Motor neuron (in vitro differentiated cells): ENCODE data around the gene CHAT. TPM values are rescaled to one million over a fixed set of nuclear protein-coding genes. Genes with fewer than 3 reads are reported as not detected.

ENCODE experiments used
- ATAC-seq, 8 experiments: fragments of 200-7000 bp; cut with Tn5 transposase; replicated peaks in 6 of 8; 2 replicates each; pipeline ENCODE4 v1.8.0; 2021; ENCODE audit warnings: mild to moderate bottlenecking in 8 of 8, moderate library complexity in 8 of 8
- H3K27ac ChIP-seq, 2 donors: fragments of 250-450 bp; sonication (Bioruptor Pico); 2 replicates each; pipeline ENCODE4 v1.9.0; 2021; ENCODE audit warnings: antibody characterized with exemption in 2 of 2, mild to moderate bottlenecking in 2 of 2, moderate library complexity in 1 of 2
- H3K4me1 ChIP-seq, 2 donors: fragments of 250-450 bp; sonication (Bioruptor Pico); replicated peaks in 1 of 2; 2 replicates each; pipeline ENCODE4 v1.6.1; 2021; ENCODE audit warnings: antibody characterized with exemption in 2 of 2, mild to moderate bottlenecking in 2 of 2, moderate library complexity in 1 of 2
- H3K4me3 ChIP-seq, 5 donors: fragments of 250-450 bp; sonication (Bioruptor Pico); 2 replicates each; pipeline ENCODE4 v1.9.0; 2021; ENCODE audit warnings: antibody characterized with exemption in 5 of 5, mild to moderate bottlenecking in 5 of 5, moderate library complexity in 4 of 5
- WGBS, 10 experiments: fragments of 450-650 bp; shearing (Covaris generic); methylation state at CpG; one replicate each; pipeline ENCODE4 v1.0.0; 2022; 5-methylcytosine and 5-hydroxymethylcytosine counted together
- in situ Hi-C, 9 experiments: fragments of 400-800 bp; cut with MboI; loops; one replicate each; pipeline ENCODE4 v1.15.0; 2021; ENCODE audit warnings: low sequenced_read_pairs in 9 of 9, low pct_unique_long_range_greater_than_20kb in 2 of 9; ENCODE audit not compliant: unreplicated experiment in 9 of 9
- total RNA-seq, 8 experiments: library from RNA; unstranded; fragments of 300-600 nt; gene quantifications; 2 replicates each; pipeline versions ENCODE4 v1.2.3 to v1.2.4, GENCODE V29; 2022

The CHAT gene
- total RNA-seq, 8 experiments from 2014 or later = 2.4 to 6.5 (median 3.8) TPM; not detected in 3

DNA sequence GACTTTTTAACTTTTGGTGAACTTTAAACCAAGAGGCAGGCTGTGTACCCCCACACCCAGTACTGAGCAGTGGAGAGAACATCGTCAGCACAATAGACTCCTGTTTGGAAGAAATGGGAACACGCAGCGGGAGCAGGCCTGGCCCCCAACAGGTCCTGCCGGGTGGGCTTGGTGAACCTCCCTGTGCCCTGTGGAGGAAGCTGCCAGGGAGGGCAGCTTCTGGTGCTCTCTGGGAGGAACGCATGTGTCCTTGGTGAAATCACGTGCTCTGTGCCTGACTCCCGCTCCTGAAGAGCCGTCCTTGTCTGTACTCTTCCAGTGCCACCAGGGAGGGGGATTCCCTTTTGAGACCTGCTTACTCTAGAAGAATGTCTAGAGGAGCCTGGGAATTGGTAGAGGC, 31.6 kb downstream of the CHAT start:
- no peak overlapping the region for H3K4me3 ChIP-seq
- H3K27ac ChIP-seq = no peak overlapping the region
- in situ Hi-C loops = no loop called here
- no peak for ATAC-seq
- H3K4me1 ChIP-seq = peaks cover 3 to 33% of the 10 kb centered on the region in 2 donors
- 67 to 100% (median 76%) methylated on average over 1 to 6 of the region's 8 CpGs; no CpG with 5 or more reads in 6 of the 10 experiments for WGBS, 10 experiments

DNA sequence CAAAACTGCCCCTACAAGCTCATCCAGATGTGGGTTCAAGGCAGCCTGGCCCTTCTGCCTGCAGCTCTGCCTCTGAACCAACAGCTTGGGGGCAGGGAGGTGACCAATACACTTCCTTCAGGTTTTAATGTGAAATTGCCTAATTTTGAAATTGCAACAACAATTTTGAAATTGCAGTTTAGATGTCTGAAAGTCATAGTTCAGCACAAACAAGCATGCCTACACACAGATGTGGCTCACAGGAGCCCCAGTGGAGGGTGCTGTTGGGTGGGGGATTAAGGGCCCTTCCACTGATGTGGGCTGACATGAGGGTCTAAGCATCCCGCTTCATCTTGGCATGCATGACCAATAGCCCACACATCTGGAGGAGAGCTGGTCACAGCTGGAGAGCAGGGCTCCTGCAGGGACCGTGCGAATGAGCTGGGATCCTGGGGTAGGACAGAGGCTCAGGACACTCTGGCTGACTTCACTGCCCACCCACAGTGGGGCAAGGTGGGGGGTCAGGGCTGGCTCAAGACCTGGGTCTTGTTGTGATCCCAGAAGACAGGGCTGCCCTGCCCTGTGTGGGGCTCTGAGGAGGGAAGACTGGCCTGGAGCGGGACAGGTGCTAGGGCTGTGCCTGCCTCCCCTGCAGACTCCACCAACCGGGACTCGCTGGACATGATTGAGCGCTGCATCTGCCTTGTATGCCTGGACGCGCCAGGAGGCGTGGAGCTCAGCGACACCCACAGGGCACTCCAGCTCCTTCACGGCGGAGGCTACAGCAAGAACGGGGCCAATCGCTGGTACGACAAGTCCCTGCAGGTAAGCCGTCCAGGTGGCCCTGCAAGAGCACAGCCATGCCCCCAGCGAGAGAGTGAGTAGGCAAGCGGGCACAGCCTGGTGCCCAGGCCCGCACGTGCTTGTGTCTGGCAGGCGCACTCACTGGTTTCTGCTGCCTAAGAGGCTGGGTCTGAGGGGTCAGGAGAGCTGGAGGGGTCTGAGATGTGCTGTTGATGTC, 32.3 kb downstream of the CHAT start:
- 40 to 87% (median 73%) methylated on average over 2 to 4 of the region's 22 CpGs; no CpG with 5 or more reads in 7 of the 10 experiments for WGBS, 10 experiments
- peaks cover 3 to 33% of the 10 kb centered on the region in 2 donors for H3K4me1 ChIP-seq
- in situ Hi-C loops = no loop called here
- H3K27ac ChIP-seq = no peak overlapping the region
- no peak overlapping the region for H3K4me3 ChIP-seq
- no peak for ATAC-seq

DNA sequence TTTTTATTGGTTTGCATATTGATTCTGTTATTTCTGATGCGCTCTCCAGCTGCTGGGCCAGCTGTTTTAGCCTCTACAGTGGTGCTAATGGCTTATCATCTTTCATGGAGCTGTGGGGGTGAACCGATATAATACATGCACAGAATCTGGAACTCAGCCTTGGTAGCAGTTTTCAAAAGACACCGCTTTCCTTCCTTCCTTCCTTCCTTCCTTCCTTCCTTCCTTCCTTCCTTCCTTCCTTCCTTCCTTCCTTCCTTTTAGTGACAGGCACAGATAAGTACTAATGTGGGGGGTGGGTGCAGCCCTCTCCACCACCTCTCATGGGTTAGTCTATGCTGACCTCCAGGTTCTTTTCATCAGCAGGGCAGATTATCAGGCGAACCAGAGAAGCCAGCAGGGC, 33.7 kb downstream of the CHAT start:
- 0 to 100% (median 29%) methylated on average over 1 to 2 of the region's 4 CpGs; no CpG with 5 or more reads in 3 of the 10 experiments for WGBS, 10 experiments
- H3K4me1 ChIP-seq = peaks cover 0 to 26% of the 10 kb centered on the region in 2 donors
- no peak for ATAC-seq
- in situ Hi-C loops = no loop called here
- H3K4me3 ChIP-seq = no peak overlapping the region
- no peak overlapping the region for H3K27ac ChIP-seq

DNA sequence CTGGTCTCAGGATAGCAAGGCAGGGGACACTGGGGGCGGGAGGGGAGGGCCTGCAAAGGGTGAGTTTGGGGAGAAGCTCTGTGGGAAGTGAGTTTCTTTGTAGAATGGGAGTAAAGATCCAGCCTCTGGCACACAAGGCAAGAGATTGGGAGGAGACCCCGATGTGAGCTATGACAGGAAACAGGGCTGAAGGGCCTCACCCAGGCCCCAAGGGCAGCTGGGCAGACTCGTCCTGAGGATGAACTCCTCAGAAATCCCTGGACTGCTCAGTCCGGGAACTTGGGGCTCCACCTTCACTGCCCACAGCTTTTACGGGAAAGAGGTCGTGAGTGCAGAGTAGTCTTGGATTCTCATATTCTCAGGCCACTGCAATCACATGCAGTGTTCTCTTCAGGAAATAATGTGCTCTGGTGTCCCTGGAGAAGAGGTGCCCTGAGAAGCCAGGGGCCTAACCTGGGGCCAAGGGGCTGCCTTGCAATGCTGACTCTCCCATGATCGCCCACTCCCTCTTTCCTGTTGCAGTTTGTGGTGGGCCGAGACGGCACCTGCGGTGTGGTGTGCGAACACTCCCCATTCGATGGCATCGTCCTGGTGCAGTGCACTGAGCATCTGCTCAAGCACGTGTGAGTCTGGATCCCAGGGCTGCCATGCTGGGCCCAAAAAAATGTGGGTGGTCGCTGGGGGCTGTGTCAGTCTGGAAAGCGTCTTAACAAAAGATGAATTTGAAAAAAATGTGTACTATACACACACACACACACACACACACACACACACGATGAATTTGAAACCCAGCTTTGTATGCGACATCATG, 34.4 kb downstream of the CHAT start:
- in situ Hi-C loops = no loop called here
- WGBS, 10 experiments = 65 to 100% (median 77%) methylated on average over 1 to 10 of the region's 18 CpGs; no CpG with 5 or more reads in 5 of the 10 experiments
- peak in 3 of 8 experiments; percentile 64 to 75 (median 73) for ATAC-seq
- Histone ChIP-seq H3K27ac (no peak overlapping the region), H3K4me3 (no peak overlapping the region), H3K4me1 (peaks cover 0 to 26% of the 10 kb centered on the region in 2 donors)

DNA sequence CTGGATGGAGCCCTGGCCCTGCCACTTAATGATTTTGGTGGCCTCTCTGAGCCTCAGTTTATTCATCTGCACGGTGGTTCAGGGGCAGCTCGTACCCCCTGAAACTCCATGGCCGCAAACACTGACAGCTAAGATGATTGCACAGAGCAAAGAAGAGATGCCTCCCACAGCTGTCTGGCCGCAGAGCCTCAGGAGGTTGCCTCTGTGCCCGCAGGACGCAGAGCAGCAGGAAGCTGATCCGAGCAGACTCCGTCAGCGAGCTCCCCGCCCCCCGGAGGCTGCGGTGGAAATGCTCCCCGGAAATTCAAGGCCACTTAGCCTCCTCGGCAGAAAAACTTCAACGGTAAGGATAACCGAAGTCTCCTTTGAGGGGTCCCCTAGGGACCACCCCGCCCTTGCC, 35.5 kb downstream of the CHAT start:
- Histone ChIP-seq H3K27ac (no peak overlapping the region), H3K4me3 (no peak overlapping the region), H3K4me1 (peaks cover 0 to 26% of the 10 kb centered on the region in 2 donors)
- 0 to 40% (median 26%) methylated on average over 1 to 8 of the region's 17 CpGs; no CpG with 5 or more reads in 5 of the 10 experiments for WGBS, 10 experiments
- in situ Hi-C loops = no loop called here
- ATAC-seq = peak in 1 of 8 experiments; percentile 8

DNA sequence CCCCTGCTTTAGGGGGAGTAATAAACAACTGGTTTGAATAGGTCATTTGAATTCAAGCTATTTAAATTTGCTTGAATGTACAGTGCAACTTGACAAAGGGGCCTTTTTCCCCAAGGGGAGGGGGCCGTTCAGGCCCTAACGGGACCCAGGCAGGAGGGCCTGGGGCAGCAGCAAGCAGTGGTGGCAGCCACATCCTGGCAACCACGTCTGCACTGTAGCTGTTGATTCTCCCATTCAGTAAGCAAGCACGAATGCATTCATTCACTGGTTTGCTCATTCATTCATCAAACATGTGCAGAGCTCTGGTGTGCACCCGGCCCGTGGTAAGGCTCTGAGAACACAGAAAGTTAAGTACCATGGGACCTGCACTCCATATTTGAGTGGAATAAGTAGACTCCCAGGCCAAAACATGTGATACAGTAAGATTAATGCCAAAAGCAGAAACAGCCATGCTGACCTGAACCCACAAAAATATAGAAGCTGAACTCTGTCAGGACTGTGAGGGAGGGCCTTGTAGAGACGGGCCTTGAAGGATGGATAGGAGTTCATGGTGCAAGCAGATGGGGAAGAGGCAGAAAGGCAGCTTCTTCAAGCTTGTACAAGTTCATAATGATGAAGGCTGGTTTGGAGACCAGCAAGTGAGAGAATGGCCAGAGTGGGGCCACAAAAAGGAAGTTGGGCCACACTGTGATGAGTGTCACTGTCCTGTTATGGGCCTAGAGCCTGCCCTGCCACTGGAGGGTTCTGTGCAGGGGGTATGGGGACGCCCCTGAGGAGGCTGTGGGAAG, 36.3 kb downstream of the CHAT start:
- WGBS, 10 experiments = 0 to 100% (median 56%) methylated on average over 1 to 7 of the region's 8 CpGs; no CpG with 5 or more reads in 3 of the 10 experiments
- H3K27ac ChIP-seq = no peak overlapping the region
- in situ Hi-C loops = no loop called here
- no peak overlapping the region for H3K4me3 ChIP-seq
- ATAC-seq = no peak
- peaks cover 0 to 26% of the 10 kb centered on the region in 2 donors for H3K4me1 ChIP-seq

DNA sequence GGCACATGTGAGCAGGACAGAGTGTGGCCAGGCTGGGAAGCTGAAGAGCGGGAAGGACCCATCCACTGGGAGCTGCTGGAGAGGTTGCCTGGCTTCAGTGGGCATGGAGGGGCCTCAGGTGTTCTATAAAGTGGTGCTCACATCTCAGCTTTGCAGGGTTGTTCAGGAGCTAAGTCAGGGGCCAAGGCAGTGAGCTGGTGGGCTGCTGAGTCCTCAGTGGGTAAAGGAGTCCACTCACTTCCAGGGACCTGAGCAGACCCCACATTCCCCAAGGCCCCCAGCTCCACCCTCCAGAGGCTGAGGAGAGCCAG, 36.8 kb downstream of the CHAT start:
- Histone ChIP-seq H3K4me1 (peaks cover 0 to 26% of the 10 kb centered on the region in 2 donors), H3K4me3 (no peak overlapping the region), H3K27ac (no peak overlapping the region)
- no peak for ATAC-seq
- in situ Hi-C loops = no loop called here
- WGBS, 10 experiments = 40 to 100% (median 60%) methylated on average over 1 of the region's 1 CpG; no CpG with 5 or more reads in 7 of the 10 experiments

DNA sequence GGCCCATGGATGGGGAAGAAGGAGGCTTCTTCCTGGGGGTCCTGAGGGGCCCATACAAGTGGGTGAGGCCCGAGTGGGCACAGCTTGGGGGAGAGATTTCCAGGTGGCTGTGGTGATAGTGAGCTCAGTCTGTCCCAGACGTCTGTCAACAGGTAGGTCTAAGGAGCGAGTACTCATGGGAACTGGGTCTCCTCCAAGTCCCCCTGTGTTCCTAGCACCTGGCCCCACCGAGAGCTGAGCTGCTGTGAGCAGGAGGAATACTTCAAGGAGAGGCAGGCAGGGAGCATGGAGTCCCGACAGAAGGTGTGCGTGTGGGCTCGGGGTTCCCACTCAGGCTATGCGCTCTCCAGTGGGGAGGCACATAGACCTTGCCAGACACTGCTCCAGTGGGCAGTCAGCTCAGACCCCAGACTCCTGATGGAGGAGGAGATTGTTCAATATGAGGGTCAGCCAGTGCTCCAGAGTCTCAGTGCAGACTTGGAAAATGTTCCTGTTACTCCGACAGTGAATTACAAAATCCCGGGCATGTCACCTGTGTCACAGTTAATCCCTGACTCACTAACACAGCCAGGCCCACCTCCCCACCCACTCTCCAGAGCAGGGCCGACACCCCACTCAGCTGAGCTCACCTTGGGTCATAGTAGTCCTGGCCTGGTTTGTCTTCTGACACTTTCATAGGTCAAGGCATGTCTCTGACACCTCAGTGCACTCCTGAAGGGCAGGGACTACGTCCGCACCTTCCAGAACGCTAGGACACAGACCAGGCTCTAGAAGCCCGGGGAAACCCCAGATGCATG, 37.4 kb downstream of the CHAT start:
- 20 to 93% (median 74%) methylated on average over 1 to 8 of the region's 15 CpGs; no CpG with 5 or more reads in 4 of the 10 experiments for WGBS, 10 experiments
- no peak overlapping the region for H3K27ac ChIP-seq
- no peak for ATAC-seq
- in situ Hi-C loops = no loop called here
- peaks cover 0 to 26% of the 10 kb centered on the region in 2 donors for H3K4me1 ChIP-seq
- H3K4me3 ChIP-seq = no peak overlapping the region

DNA sequence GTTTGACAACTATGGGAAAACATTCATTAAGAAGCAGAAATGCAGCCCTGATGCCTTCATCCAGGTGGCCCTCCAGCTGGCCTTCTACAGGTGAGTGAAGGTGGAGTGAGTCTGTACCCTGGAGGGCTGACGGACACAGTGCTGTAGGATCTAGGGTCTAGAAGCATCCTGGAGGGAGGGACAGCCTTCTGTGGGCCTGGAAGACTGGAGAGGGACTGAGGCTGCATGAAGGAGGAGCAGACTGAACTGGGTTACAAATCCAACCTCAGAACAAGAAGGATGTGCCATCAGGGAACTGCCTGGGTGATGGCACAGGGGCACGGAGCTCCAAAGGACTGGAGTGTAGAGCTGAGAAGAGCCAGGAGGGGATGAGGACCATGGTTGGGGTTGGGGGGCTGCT, 38.1 kb downstream of the CHAT start:
- 0 to 100% (median 40%) methylated on average over 1 of the region's 2 CpGs; no CpG with 5 or more reads in 7 of the 10 experiments for WGBS, 10 experiments
- in situ Hi-C loops = no loop called here

DNA sequence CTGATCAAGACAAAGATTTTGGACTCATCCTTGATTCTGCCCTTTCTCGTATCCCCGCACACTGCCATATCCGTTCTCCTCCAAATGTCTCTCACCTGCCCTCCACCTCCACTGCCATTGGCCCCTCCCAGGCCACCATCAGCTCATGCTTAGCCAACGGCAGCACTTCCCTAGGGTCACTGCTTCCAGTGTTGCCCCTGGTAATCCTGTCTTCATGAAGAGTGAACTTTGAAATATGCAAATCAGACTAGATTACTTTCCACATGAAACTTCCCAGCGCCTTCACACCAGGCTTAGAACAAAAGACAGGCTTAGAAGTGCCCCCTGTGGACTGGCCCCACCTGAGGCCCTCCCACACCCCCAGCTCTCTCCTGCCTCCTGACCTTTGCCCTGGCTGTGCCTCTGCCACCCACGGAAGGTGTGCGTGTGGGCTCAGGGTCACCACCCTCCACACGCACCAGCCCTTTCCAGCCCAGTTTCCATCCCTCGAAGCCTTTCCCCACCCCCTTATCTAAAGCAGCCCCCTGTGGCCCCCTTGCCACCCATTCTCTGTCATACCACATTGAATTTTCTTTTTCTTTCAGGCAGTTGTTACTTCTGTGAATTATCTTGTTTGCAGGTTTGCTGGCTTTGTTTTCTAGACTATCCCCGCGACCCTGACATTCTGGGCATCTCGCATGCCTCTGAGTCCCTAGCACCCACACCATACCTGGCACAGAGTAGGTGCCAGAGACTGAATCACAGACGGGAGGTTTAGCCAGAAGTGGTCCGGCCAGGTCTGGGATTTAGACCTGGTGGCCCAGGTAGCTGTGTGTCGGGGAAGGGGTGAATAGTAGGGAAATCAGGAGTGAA, 38.8 kb downstream of the CHAT start:
- no peak for ATAC-seq

More for the DNA sequence above, 38.1 kb downstream of the CHAT start:
- H3K4me3 ChIP-seq = no peak overlapping the region
- no peak for ATAC-seq
- peaks cover 0 to 24% of the 10 kb centered on the region in 2 donors for H3K4me1 ChIP-seq
- H3K27ac ChIP-seq = no peak overlapping the region

DNA sequence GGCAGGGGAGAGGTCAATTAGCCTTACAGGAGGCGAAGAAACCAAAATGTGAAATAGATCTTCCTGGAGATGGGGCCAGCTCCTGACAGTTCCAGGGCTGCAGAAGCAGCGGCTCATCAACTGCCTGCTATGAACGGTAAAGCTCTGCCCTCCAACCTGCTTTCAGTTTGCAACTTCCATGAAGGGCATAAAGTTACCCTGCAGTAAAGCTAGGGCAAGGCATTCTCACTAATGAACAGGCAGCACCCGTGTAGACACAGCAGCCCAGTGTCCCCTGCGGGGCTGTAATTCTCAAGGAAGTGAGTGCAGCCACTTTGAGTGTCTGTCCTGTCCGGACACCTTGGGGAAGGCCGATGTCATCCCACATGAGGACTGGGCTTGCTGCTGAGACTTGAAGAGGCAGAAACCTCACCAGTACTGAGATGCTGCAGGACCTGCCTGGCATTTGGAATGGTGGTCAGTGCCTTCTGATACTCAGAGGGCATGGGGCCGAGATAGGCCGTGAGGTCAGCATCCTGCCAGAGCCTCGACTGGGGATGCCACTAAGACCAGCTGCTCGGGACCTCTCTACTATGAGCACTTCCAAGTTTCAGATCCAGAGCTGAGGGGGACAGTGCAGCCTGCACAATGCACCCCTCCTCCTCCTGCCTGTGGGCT, 39.6 kb downstream of the CHAT start:
- WGBS, 10 experiments = 45 to 94% (median 69%) methylated on average over 2 to 4 of the region's 11 CpGs; no CpG with 5 or more reads in 4 of the 10 experiments
- Histone ChIP-seq H3K4me1 (peaks cover 0 to 11% of the 10 kb centered on the region in 2 donors), H3K4me3 (no peak overlapping the region), H3K27ac (no peak overlapping the region)
- in situ Hi-C loops = no loop called here
- no peak for ATAC-seq

More for the DNA sequence above, 38.8 kb downstream of the CHAT start:
- Histone ChIP-seq H3K4me3 (no peak overlapping the region), H3K27ac (no peak overlapping the region), H3K4me1 (peaks cover 0 to 17% of the 10 kb centered on the region in 2 donors)
- in situ Hi-C loops = no loop called here
- 0 to 90% (median 66%) methylated on average over 1 to 6 of the region's 15 CpGs; no CpG with 5 or more reads in 1 of the 10 experiments for WGBS, 10 experiments
